H54 (cell line): Measurements from ENCODE around the gene IL17RD.

Experiments
- DNase-seq: peaks from one replicate; pipeline ENCODE4 v3.0.0; 2011; ENCODE audit warnings: low spot score, mixed read lengths; ENCODE audit not compliant: insufficient read length
- FAIRE-seq: peaks from 3 replicates; lab custom pipeline; 2011; peaks lifted over from hg19 to GRCh38; lab: Jason Lieb, UNC
- POLR2A ChIP-seq: IDR thresholded peaks from 2 replicates; pipeline ENCODE4 v1.6.1; 2011; ENCODE audit warnings: low read depth, mild to moderate bottlenecking, low read length

Gene IL17RD

DNA sequence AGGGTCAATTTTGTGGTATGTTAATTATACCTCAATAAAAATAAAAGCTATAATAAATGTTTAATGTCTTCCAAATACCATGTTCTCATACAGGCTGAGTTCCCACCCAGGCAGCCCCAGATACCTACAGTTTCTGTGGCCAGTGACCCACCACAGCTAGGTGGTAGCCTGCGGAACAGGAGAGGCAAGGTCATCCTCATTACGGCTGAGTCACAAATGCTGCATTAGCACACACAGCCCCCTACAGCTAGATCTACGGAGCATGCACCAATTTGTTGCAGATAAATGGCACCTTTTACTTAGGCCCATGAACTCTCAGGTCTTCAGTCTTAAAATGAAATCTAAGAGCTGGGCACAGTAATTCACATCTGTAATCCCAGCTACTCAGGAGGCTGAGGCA, 99.6 kb downstream of the IL17RD start:
- no peak for TF ChIP-seq POLR2A
- no peak for FAIRE-seq
- no peak for DNase-seq

DNA sequence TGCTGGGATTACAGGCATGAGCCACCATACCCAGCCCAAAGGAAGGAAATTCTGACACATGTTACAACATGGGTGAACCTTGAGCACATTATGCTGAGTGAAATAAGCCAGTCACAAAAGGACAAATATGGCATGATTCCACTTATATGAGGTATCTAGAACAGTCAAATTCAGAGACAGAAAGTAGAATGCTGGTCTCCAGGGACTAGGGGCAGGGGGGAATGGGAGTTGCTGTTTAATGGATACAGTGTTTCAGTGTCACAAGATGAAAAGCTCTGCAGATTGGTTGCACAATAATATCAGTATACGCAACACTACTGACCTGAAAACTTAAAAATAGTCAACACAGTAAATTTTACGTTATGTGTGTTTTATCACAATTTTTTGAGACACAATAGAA, 100.6 kb downstream of the IL17RD start:
- FAIRE-seq (no peak), DNase-seq (no peak)
- TF ChIP-seq POLR2A, result no peak

- FAIRE-seq (no peak), DNase-seq (no peak)
- TF ChIP-seq POLR2A, result no peak
Measured at GRCh38 chr3:57064001-57064400, 101.2 kb downstream of the IL17RD start.

GRCh38 chr3:57063032-57063431, 102.1 kb downstream of the IL17RD start:
- no peak for TF ChIP-seq POLR2A
- FAIRE-seq, result no peak
- DNase-seq, result no peak

GRCh38 chr3:57062101-57062631, 103.0 kb downstream of the IL17RD start:
- no peak for TF ChIP-seq POLR2A
- no peak for FAIRE-seq
- DNase-seq, result no peak

GRCh38 chr3:57061556-57061955, 103.6 kb downstream of the IL17RD start:
- FAIRE-seq, result no peak
- no peak for TF ChIP-seq POLR2A
- no peak for DNase-seq

GRCh38 chr3:57060089-57060821, 104.9 kb downstream of the IL17RD start, which contains the start of gene SPATA12:
TSS of gene SPATA12 (plus strand) at chr3:57060664. CDS start at chr3:57073695, 13,031 bp downstream.
- TF ChIP-seq POLR2A, result no peak
- FAIRE-seq (peak; percentile 95), DNase-seq (peak; percentile 97)

- TF ChIP-seq POLR2A, result no peak
- no peak for DNase-seq
- no peak for FAIRE-seq
Measured at GRCh38 chr3:57059411-57059810, 105.7 kb downstream of the IL17RD start.

GRCh38 chr3:57057351-57057750, 107.8 kb downstream of the IL17RD start:
- FAIRE-seq (no peak), DNase-seq (no peak)
- TF ChIP-seq POLR2A, result no peak

- FAIRE-seq (no peak), DNase-seq (no peak)
- TF ChIP-seq POLR2A, result no peak
Measured at GRCh38 chr3:57053122-57053521, 112.0 kb downstream of the IL17RD start.

DNA sequence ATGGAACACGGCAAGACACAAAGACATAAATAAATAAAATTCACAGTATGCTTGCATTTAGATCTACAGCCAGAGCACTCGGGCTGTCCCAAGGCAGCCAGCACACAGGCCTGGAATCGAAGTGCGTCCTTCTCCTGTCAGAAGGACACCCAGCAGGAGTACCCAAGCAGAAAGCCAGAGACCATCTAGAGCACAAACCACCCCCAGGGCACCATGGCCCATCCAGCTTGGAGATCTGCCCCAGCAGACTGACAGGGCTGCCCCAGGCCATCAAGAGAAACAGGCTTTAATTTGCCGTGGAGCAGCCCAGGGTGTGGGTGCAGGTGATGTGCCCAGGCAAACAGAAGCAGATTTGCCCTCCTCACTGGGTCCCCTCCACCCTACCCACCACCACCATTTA, 112.5 kb downstream of the IL17RD start:
- no peak for TF ChIP-seq POLR2A
- FAIRE-seq (no peak), DNase-seq (no peak)

GRCh38 chr3:57048728-57049127, 116.4 kb downstream of the IL17RD start:
- FAIRE-seq, result no peak
- no peak for TF ChIP-seq POLR2A
- no peak for DNase-seq

- no peak for TF ChIP-seq POLR2A
- no peak for DNase-seq
- peak; percentile 27 for FAIRE-seq
Measured at GRCh38 chr3:57048052-57048671, 117.0 kb downstream of the IL17RD start.

DNA sequence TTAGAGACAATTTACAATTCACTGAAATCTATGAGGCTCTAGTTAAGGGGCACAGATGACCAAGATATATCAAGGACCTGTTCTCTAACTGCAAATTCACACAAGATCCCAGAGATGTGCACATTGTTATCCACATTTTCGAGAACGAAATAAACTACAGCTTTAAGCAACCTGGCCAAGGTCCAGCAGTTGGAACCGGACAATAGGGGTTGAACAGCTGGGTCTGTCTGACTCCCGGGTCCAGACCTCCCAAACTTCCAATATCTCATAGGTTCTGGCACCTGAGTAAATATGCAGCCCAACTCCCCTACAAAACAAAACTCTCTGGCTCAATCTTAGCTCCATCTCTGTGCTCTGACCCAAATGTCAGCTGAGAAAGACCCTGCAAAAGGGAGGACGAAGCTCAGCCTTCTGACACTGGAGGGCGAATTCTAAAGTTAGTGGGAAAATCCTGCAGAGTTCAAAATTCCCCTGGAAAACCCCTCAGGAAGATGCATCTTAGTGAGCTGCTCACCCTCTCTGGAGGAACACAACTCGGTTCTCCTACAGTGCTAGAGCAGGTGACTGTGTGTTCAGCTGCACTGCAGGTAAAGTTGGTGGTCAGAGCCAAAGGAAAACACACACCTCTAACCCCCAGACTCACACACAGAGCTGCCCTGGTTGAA, 118.9 kb downstream of the IL17RD start:
- no peak for TF ChIP-seq POLR2A
- no peak for FAIRE-seq
- no peak for DNase-seq
